GM12878 (cell line): ENCODE results near the gene EHD1. TPM values are rescaled to one million over a fixed set of nuclear protein-coding genes. Genes with fewer than 3 reads are reported as not detected.

ENCODE experiments used
- ATAC-seq: fragments of 200-7000 bp; cut with Tn5 transposase; 3 replicates; pipeline ENCODE4 v1.9.1; 2020; ENCODE audit warnings: mild to moderate bottlenecking, moderate library complexity
- BruUV-seq: library from RNA; stranded (reverse); fragments of 400-500 nt; replicated peaks from 2 replicates; lab custom pipeline; 2021; lab: Mats Ljungman, UMichigan
- CTCF ChIA-PET: fragments of 300-600 bp; sonication (Branson Sonifier 250); formaldehyde crosslinking; extraction: SDS; loops from one replicate; lab custom pipeline; 2021; ENCODE audit warnings: inconsistent platforms; lab: Yijun Ruan, JAX
- POLR2A ChIA-PET: fragments of 350-600 bp; formaldehyde crosslinking; extraction: SDS; loops from one replicate; lab custom pipeline; 2021; ENCODE audit warnings: inconsistent platforms; lab: Charles Lee
- RAD21 ChIA-PET: fragments of 300-600 bp; sonication (Branson Sonifier 250); formaldehyde crosslinking; loops from one replicate; lab custom pipeline; 2023; ENCODE audit warnings: antibody characterized with exemption; ENCODE audit not compliant: unreplicated experiment; lab: Charles Lee
- SMC1A ChIA-PET: fragments of 300-600 bp; sonication (Branson Sonifier 250); formaldehyde crosslinking; loops from one replicate; lab custom pipeline; 2023; ENCODE audit not compliant: unreplicated experiment, uncharacterized antibody; lab: Charles Lee
- DNase-seq: peaks from one replicate; pipeline ENCODE4 v3.0.0-alpha.2; 2011; ENCODE audit warnings: low read depth, low spot score
- FAIRE-seq: peaks from 3 replicates; lab custom pipeline; 2011; peaks lifted over from hg19 to GRCh38; lab: Jason Lieb, UNC
- H2AFZ ChIP-seq: 2 replicates; pipeline ENCODE4 v1.6.0; 2011; ENCODE audit warnings: low read depth, low read length, control low read depth; ENCODE audit not compliant: control insufficient read depth
- H3K27ac ChIP-seq: 2 replicates; pipeline ENCODE4 v1.5.1; 2011; ENCODE audit warnings: control low read depth; ENCODE audit not compliant: control insufficient read depth, insufficient read depth
- H3K27me3 ChIP-seq, 2 experiments: replicated peaks in 1 of 2; 2 replicates each; pipeline versions ENCODE4 v1.6.0 to v1.6.1; 2011; ENCODE audit warnings: low read length in 1 of 2; ENCODE audit not compliant: control insufficient read depth in 2 of 2, insufficient read depth in 2 of 2
- H3K36me3 ChIP-seq, 2 experiments: 2 replicates each; pipeline ENCODE4 v1.5.1; 2011; ENCODE audit warnings: low read length in 1 of 2; ENCODE audit not compliant: control insufficient read depth in 2 of 2, insufficient read depth in 2 of 2
- H3K4me1 ChIP-seq: 2 replicates; pipeline ENCODE4 v1.6.1; 2011; ENCODE audit warnings: mild to moderate bottlenecking, low read length, moderate library complexity, mixed read lengths; ENCODE audit not compliant: control insufficient read depth, insufficient read depth
- H3K4me2 ChIP-seq: 2 replicates; pipeline ENCODE4 v1.6.0; 2011; ENCODE audit warnings: control low read depth; ENCODE audit not compliant: control insufficient read depth, insufficient read depth
- H3K4me3 ChIP-seq: fragments of 200-600 bp; sonication (generic); 2 replicates; pipeline ENCODE4 v1.5.1; 2016
- H3K79me2 ChIP-seq: 2 replicates; pipeline ENCODE4 v1.6.0; 2011; ENCODE audit warnings: low read length; ENCODE audit not compliant: control insufficient read depth, insufficient read depth
- H3K9ac ChIP-seq: 2 replicates; pipeline ENCODE4 v1.8.0; 2011; ENCODE audit warnings: low read length, control low read depth, mixed read lengths; ENCODE audit not compliant: control insufficient read depth, insufficient read depth
- H3K9me3 ChIP-seq: replicated peaks from 3 replicates; pipeline ENCODE4 v1.5.1; 2011; ENCODE audit warnings: mild to moderate bottlenecking, low read length; ENCODE audit not compliant: control insufficient read depth, insufficient read depth
- H4K20me1 ChIP-seq: 2 replicates; pipeline ENCODE4 v1.6.0; 2011; ENCODE audit not compliant: control insufficient read depth, insufficient read depth
- CBX5 ChIP-seq: sonication (generic); IDR thresholded peaks from 2 replicates; pipeline ENCODE4 v1.6.1; 2016; ENCODE audit warnings: low read depth, moderate library complexity, mild to moderate bottlenecking, inconsistent platforms
- ETV6 ChIP-seq, 2 experiments: fragments of 450-650 bp in 1 of 2; IDR thresholded peaks in 1 of 2; conservative IDR thresholded peaks in 1 of 2; 2 replicates each; pipeline ENCODE4 v1.6.1; 2014; ENCODE audit warnings: antibody characterized with exemption in 1 of 2, borderline replicate concordance in 1 of 2, low read depth in 1 of 2, mild to moderate bottlenecking in 1 of 2, moderate library complexity in 1 of 2
- EZH2 ChIP-seq: IDR thresholded peaks from 2 replicates; pipeline ENCODE4 v1.6.1; 2012; ENCODE audit warnings: low read depth, mild to moderate bottlenecking, control low read depth, inconsistent platforms, low read length, borderline replicate concordance; ENCODE audit not compliant: control insufficient read depth
- HDGF ChIP-seq: fragments of 450-650 bp; IDR thresholded peaks from 2 replicates; pipeline ENCODE4 v1.6.1; 2016; ENCODE audit warnings: antibody characterized with exemption
- KDM1A ChIP-seq: fragments of 200-600 bp; sonication (generic); IDR thresholded peaks from 2 replicates; pipeline ENCODE4 v1.6.1; 2016; ENCODE audit warnings: borderline replicate concordance
- MXI1 ChIP-seq: fragments of 150-350 bp; IDR thresholded peaks from 2 replicates; pipeline ENCODE4 v1.6.1; 2011; ENCODE audit warnings: low read depth, mild to moderate bottlenecking, inconsistent platforms, low read length, improper control_type of control experiment
- NFIC ChIP-seq: IDR thresholded peaks from 2 replicates; pipeline ENCODE4 v1.6.1; 2012; ENCODE audit warnings: low read depth, mild to moderate bottlenecking, inconsistent platforms, low read length, moderate library complexity
- PML ChIP-seq: IDR thresholded peaks from 2 replicates; pipeline ENCODE4 v1.6.1; 2012; ENCODE audit warnings: low read length, inconsistent platforms
- RAD21 ChIP-seq: IDR thresholded peaks from 2 replicates; pipeline ENCODE4 v1.6.1; 2011; ENCODE audit warnings: mild to moderate bottlenecking, low read depth, low read length, moderate library complexity; ENCODE audit not compliant: insufficient read depth
- RCOR1 ChIP-seq: conservative IDR thresholded peaks from 2 replicates; pipeline ENCODE4 v1.6.1; 2012; ENCODE audit warnings: low read depth, low read length, improper control_type of control experiment
- RELB ChIP-seq: fragments of 450-650 bp; IDR thresholded peaks from 2 replicates; pipeline ENCODE4 v1.6.1; 2017; ENCODE audit warnings: low read depth, mild to moderate bottlenecking, moderate library complexity
- RUNX3 ChIP-seq: IDR thresholded peaks from 2 replicates; pipeline ENCODE4 v1.6.1; 2012; ENCODE audit warnings: low read length, inconsistent platforms
- TCF3 ChIP-seq: IDR thresholded peaks from 2 replicates; pipeline ENCODE4 v1.6.1; 2012; ENCODE audit warnings: low read depth, mild to moderate bottlenecking, low read length, borderline replicate concordance; ENCODE audit not compliant: insufficient read depth
- ZBTB33 ChIP-seq: fragments of 450-650 bp; IDR thresholded peaks from 2 replicates; pipeline ENCODE4 v1.6.1; 2017; ENCODE audit warnings: mild to moderate bottlenecking
- ZBTB4 ChIP-seq: fragments of 450-650 bp; formaldehyde crosslinking; IDR thresholded peaks from 2 replicates; pipeline ENCODE4 v1.4.0; 2022; ENCODE audit warnings: mild to moderate bottlenecking, moderate library complexity
- ZNF207 ChIP-seq: fragments of 450-650 bp; IDR thresholded peaks from 2 replicates; pipeline ENCODE4 v1.6.1; 2014; ENCODE audit warnings: antibody characterized with exemption, mild to moderate bottlenecking, borderline replicate concordance
- ZNF384 ChIP-seq: IDR thresholded peaks from 2 replicates; pipeline ENCODE4 v1.6.1; 2012; ENCODE audit warnings: low read depth, mild to moderate bottlenecking, low read length, improper control_type of control experiment, borderline replicate concordance
- WGBS: methylation state at CpG from one replicate; pipeline ENCODE4 v1.1.6; 2016; ENCODE audit warnings: low lambda C conversion rate; ENCODE audit not compliant: insufficient replicate concordance, insufficient coverage; ENCODE audit errors: missing lambda C conversion rate; 5-methylcytosine and 5-hydroxymethylcytosine counted together
- in situ Hi-C: fragments of 300-500 bp; cut with MboI; formaldehyde crosslinking; loops from 9 replicates; pipeline ENCODE4 v1.14.3; 2018; ENCODE audit warnings: mixed read lengths
- intact Hi-C: fragments of 100-400 bp; cut with micrococcal nuclease; formaldehyde crosslinking; loops from one replicate; pipeline ENCODE4 v1.14.2; 2022; ENCODE audit not compliant: unreplicated experiment
- polyA plus RNA-seq, 11 experiments: library from polyadenylated mRNA; depleted of rRNA in 4 of 11; unstranded in 6 of 11; stranded (reverse) in 5 of 11; fragments of >200 nt; fragmentation: Nextera tagmentation in 4 of 11; fragmentation: Illumina TruSeq in 1 of 11; extraction: Ambion mirVana in 4 of 11; extraction: Trizol in 1 of 11; gene quantifications; 1 replicate in 1 of 11; 2 replicates in 10 of 11; pipeline versions ENCODE4 v1.2.1 to v1.2.3, GENCODE V29; 2011 to 2016; ENCODE audit warnings: inconsistent platforms in 2 of 11, missing spikeins in 2 of 11, low read depth in 1 of 11
- total RNA-seq, 4 experiments: library from RNA; depleted of rRNA in 3 of 4; stranded (reverse); fragments of >200 nt in 3 of 4; fragmentation: Illumina TruSeq in 1 of 4; extraction: Trizol in 1 of 4; gene quantifications; 2 replicates each; pipeline versions ENCODE4 v1.2.1 to v1.2.3, GENCODE V29; 2013 to 2021

EHD1 gene
- total and polyA plus RNA-seq, 10 of the 15 experiments (the other 5 are each of a cell fraction or from before 2014, with no cell fraction given) = 1.0 to 165 (median 66.5) TPM

GRCh38 chr11:64891215-64891848 lies 12.9 kb upstream of the EHD1 start:
- in situ Hi-C loops (loop anchor here (5.0 kb wide), 1 partner anchor 44 kb away; no protein-coding TSS in a partner anchor), intact Hi-C loops (no loop called here)
- POLR2A ChIA-PET = interaction anchor here (1.1 to 19.9 kb wide), 2 partner anchors 33 to 44 kb away, joined by 3 to 620 read pairs; no protein-coding TSS in a partner anchor
- H3K9ac ChIP-seq = no peak overlapping the region
- FAIRE-seq (no peak), DNase-seq (no peak), ATAC-seq (no peak)
- RAD21 ChIA-PET = interaction anchor here (0.8 to 5.7 kb wide), 4 partner anchors 22 to 43 kb away, joined by 3 to 101 read pairs (median 34); no protein-coding TSS in a partner anchor
- no peaks in the 10 kb centered on the region for H3K27me3 ChIP-seq
- no peaks in the 10 kb centered on the region for H3K79me2 ChIP-seq
- no peak overlapping the region for H2AFZ ChIP-seq
- no peak overlapping the region for H3K4me2 ChIP-seq
- no peaks in the 10 kb centered on the region for H3K9me3 ChIP-seq
- no TSS peak for BruUV-seq
- CTCF ChIA-PET = interaction anchor here (0.5 to 30.0 kb wide), 6 partner anchors 11 to 275 kb away, joined by 3 to 1208 read pairs (median 22); partner anchors contain the start of genes CDC42BPG and EHD1
- H4K20me1 ChIP-seq = no peaks in the 10 kb centered on the region
- 63% methylated on average over 25 of the region's 25 CpGs for WGBS
- no peaks in the 10 kb centered on the region for H3K36me3 ChIP-seq
- peaks cover 12% of the 10 kb centered on the region for H3K4me1 ChIP-seq
- no peak overlapping the region for H3K4me3 ChIP-seq
- SMC1A ChIA-PET = interaction anchor here (0.6 to 7.2 kb wide), 5 partner anchors 11 to 43 kb away, joined by 3 to 138 read pairs (median 12); no protein-coding TSS in a partner anchor
- no peak overlapping the region for H3K27ac ChIP-seq
- TF ChIP-seq RAD21 (no peak), CBX5 (no peak), PML (no peak), MXI1 (no peak), TCF3 (no peak), RELB (no peak), ZBTB33 (no peak), ETV6 (conservative IDR thresholded peaks at IDR 0.05 in 1 of 2, IDR thresholded peaks at IDR 0.05 in 1 of 2; ENCODE audit: borderline replicate concordance in 1 of 2, low read depth in 1 of 2) (no peak), ZNF384 (no peak), RUNX3 (no peak), RCOR1 (no peak), ZNF207 (no peak), ZBTB4 (CRISPR knock-in tag) (no peak), NFIC (no peak), EZH2 (no peak), KDM1A (no peak), HDGF (no peak)
